ENCODE results near the gene CPSF2. TPM values are rescaled to one million over a fixed set of nuclear protein-coding genes. Genes with fewer than 3 reads are reported as not detected.
A peak's percentile ranks its signal among the peaks of the same experiment; 100 is the strongest.

CPSF2 gene
- 10 to 100 TPM in 1 of 2 donors, 1 to 10 TPM in 1; 5.5 to 12.5 TPM for polyA plus RNA-seq

DNA sequence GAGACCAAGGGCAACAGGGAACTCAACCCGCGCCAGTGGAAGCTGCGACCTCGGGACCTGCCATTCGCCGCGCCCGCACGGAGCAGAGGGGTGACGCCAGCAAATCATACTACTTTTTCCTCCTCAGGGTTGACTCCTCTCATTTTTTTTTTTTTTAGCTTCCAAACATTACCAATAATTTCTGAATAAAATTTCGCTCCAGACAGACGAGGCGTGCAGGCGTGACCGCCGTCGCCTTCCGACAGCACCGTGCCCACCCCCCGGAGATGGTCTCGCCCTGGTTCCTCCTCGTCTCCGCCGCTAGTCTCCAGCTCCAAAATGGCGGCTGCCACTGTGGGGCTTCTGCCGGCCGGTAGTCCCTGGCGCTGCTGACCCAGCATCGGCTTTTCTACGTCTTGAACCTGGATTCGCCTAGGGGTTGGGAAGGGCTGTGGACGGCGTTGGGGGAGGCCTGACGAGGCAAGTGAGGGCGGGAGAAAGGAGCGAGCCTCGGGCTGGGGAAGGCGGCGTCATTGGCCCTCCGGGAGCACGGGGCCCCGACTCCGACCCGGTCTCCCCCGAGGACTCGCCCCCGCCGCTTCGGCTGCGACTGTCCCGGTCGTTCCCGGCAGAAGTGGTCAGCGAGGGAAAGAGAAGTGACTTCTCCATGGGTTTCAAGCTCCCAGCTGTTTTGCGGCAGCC is at the start of gene CPSF2, which contains the start of gene NDUFB1:
Gene CPSF2 (plus strand): TSS at position 300 of the 681 bp plus-strand sequence. CDS start 9,016 bp downstream, outside the sequence.
Gene NDUFB1 (minus strand): TSS at position 37 of the 681 bp plus-strand sequence. CDS start 4,069 bp downstream, outside the sequence.
- WGBS, 2 donors: 0 to 1% methylated on average over 53 to 55 of the region's 55 CpGs
- H3K9me3 ChIP-seq (ENCODE audit: control insufficient read depth in 2 of 2, insufficient read depth in 1 of 2, low read depth in 1 of 2, low read length in 1 of 2): no peaks in the 10 kb centered on the region
- peaks cover 0 to 1% of the 10 kb centered on the region in 2 donors for H3K36me3 ChIP-seq (ENCODE audit: control insufficient read depth in 2 of 2, insufficient read depth in 2 of 2, low read length in 1 of 2)
- no peaks in the 10 kb centered on the region for H3K27me3 ChIP-seq (ENCODE audit: control insufficient read depth in 1 of 2, insufficient read depth in 2 of 2, low read length in 2 of 2)
- peaks cover 0 to 4% of the 10 kb centered on the region in 2 donors for H3K4me1 ChIP-seq (ENCODE audit: control insufficient read depth in 2 of 2, insufficient read depth in 2 of 2, low read length in 1 of 2)
- peak within 1 kb of the TSS; percentile 93 to 96 for H3K27ac ChIP-seq (ENCODE audit: low read depth in 2 of 2, low read length in 1 of 2)
- H3K4me3 ChIP-seq (ENCODE audit: low read depth in 1 of 2, low read length in 2 of 2): peak within 1 kb of the TSS; percentile 87 to 89

DNA sequence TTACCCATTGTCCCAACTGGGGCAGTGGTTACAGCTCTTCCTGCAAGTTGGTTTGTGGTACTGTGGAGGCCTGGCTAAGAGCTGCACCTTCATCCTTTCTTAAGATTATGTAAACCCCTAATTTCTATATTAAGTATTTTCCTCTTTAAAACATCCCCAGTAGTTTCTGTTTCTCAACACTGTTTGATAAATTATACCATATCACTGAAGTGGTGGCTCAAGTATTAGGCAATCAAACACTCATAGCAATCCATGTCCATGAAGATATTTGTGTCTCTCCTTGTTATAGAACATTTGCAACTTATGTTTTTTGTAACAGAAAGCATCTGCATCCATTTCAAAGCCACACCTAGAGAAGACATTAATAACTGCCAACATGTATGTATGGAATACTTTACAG is 47.2 kb upstream of the CPSF2 start:
- Histone ChIP-seq H3K4me1 (ENCODE audit: control insufficient read depth in 2 of 2, insufficient read depth in 2 of 2, low read length in 1 of 2) (no peaks in the 10 kb centered on the region), H3K27ac (ENCODE audit: low read depth in 2 of 2, low read length in 1 of 2) (no peak overlapping the region), H3K9me3 (ENCODE audit: control insufficient read depth in 2 of 2, insufficient read depth in 1 of 2, low read depth in 1 of 2, low read length in 1 of 2) (no peaks in the 10 kb centered on the region), H3K36me3 (ENCODE audit: control insufficient read depth in 2 of 2, insufficient read depth in 2 of 2, low read length in 1 of 2) (peaks cover 2 to 3% of the 10 kb centered on the region in 2 donors), H3K27me3 (ENCODE audit: control insufficient read depth in 1 of 2, insufficient read depth in 2 of 2, low read length in 2 of 2) (no peaks in the 10 kb centered on the region), H3K4me3 (ENCODE audit: low read depth in 1 of 2, low read length in 2 of 2) (no peak overlapping the region)

DNA sequence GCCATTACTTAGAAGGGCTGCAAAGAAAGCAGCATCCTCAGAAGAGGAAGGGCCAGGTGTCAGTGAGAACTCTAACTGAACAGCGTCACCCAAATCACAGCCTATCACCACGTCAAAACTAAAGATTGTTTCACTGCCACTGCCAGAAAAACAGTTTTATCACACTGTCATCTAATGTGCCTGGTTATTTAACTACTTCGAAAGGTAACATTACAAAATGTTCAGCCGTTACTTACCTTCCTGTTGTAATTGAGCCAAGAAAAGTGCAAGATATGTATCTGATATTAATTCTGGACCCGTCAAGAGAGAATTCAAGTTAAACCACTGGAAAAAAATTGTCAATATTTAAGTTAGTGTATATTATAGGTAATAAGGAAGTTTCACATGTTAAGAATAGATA is 33.3 kb upstream of the CPSF2 start:
- H3K4me1 ChIP-seq (ENCODE audit: control insufficient read depth in 2 of 2, insufficient read depth in 2 of 2, low read length in 1 of 2): no peaks in the 10 kb centered on the region
- H3K4me3 ChIP-seq (ENCODE audit: low read depth in 1 of 2, low read length in 2 of 2): no peak overlapping the region
- H3K36me3 ChIP-seq (ENCODE audit: control insufficient read depth in 2 of 2, insufficient read depth in 2 of 2, low read length in 1 of 2): peaks cover 4 to 5% of the 10 kb centered on the region in 2 donors
- 93 to 94% methylated on average over 5 of the region's 5 CpGs for WGBS, 2 donors
- no peak overlapping the region for H3K27ac ChIP-seq (ENCODE audit: low read depth in 2 of 2, low read length in 1 of 2)
- H3K9me3 ChIP-seq (ENCODE audit: control insufficient read depth in 2 of 2, insufficient read depth in 1 of 2, low read depth in 1 of 2, low read length in 1 of 2): no peaks in the 10 kb centered on the region
- H3K27me3 ChIP-seq (ENCODE audit: control insufficient read depth in 1 of 2, insufficient read depth in 2 of 2, low read length in 2 of 2): no peaks in the 10 kb centered on the region

GRCh38 chr14:92093320-92093719 is 28.4 kb upstream of the CPSF2 start:
- no peaks in the 10 kb centered on the region for H3K9me3 ChIP-seq (ENCODE audit: control insufficient read depth in 2 of 2, insufficient read depth in 1 of 2, low read depth in 1 of 2, low read length in 1 of 2)
- H3K4me3 ChIP-seq (ENCODE audit: low read depth in 1 of 2, low read length in 2 of 2): no peak overlapping the region
- no peaks in the 10 kb centered on the region for H3K4me1 ChIP-seq (ENCODE audit: control insufficient read depth in 2 of 2, insufficient read depth in 2 of 2, low read length in 1 of 2)
- H3K27me3 ChIP-seq (ENCODE audit: control insufficient read depth in 1 of 2, insufficient read depth in 2 of 2, low read length in 2 of 2): no peaks in the 10 kb centered on the region
- 41 to 54% methylated on average over 1 of the region's 1 CpG for WGBS, 2 donors
- H3K27ac ChIP-seq (ENCODE audit: low read depth in 2 of 2, low read length in 1 of 2): no peak overlapping the region
- peaks cover 0 to 5% of the 10 kb centered on the region in 2 donors for H3K36me3 ChIP-seq (ENCODE audit: control insufficient read depth in 2 of 2, insufficient read depth in 2 of 2, low read length in 1 of 2)

DNA sequence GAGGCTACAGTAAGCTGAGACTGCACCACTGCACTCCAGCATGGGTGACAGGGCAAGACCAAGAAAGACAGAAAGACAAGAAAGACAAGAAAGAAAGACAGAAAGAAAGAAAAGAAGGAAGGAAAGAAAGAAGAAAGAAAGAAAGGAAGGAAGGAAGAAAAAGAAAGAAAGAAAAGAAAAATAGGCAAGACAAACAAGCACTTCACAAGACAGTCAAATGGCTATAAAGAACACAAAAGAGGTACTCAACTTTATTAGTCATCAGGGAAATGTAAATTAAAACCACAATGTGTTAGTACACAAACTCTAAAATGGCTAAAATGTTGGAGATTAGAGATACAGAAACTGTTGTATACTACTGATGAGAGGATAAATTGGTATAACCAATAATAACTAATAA is 22.0 kb upstream of the CPSF2 start:
- H3K27me3 ChIP-seq (ENCODE audit: control insufficient read depth in 1 of 2, insufficient read depth in 2 of 2, low read length in 2 of 2): no peaks in the 10 kb centered on the region
- no peak overlapping the region for H3K4me3 ChIP-seq (ENCODE audit: low read depth in 1 of 2, low read length in 2 of 2)
- H3K4me1 ChIP-seq (ENCODE audit: control insufficient read depth in 2 of 2, insufficient read depth in 2 of 2, low read length in 1 of 2): no peaks in the 10 kb centered on the region
- H3K36me3 ChIP-seq (ENCODE audit: control insufficient read depth in 2 of 2, insufficient read depth in 2 of 2, low read length in 1 of 2): peaks cover 0 to 2% of the 10 kb centered on the region in 2 donors
- no peak overlapping the region for H3K27ac ChIP-seq (ENCODE audit: low read depth in 2 of 2, low read length in 1 of 2)
- no peaks in the 10 kb centered on the region for H3K9me3 ChIP-seq (ENCODE audit: control insufficient read depth in 2 of 2, insufficient read depth in 1 of 2, low read depth in 1 of 2, low read length in 1 of 2)

DNA sequence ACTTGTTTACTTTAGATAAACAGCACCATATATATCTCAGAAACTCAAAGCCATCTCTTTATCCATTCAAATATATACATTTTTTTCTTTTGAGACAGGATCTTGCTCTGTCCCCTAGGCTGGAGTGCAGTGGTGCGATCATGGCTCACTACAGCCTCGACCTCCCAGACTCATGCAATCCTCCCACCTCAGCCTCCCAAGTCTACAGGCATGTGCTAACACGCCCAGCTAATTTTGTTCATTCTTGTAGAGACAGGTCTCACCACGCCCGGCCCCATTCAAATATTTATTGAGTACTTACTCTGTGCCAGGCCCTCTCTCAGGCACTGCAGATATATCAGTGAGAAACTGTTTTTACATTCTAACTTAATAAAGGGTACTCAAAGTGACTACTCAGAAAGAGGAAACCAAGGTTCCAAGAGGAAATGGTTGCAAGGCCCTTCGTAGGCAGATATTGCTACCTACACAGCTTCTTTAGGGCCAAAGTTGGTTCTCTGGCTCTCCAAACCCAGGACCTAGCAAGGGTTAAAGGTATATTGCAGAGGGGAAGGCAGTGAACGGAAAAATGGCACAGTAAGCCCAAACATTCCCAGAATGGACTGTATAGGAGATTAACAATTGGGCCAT is 18.3 kb upstream of the CPSF2 start:
- no peak overlapping the region for H3K4me3 ChIP-seq (ENCODE audit: low read depth in 1 of 2, low read length in 2 of 2)
- H3K27ac ChIP-seq (ENCODE audit: low read depth in 2 of 2, low read length in 1 of 2): no peak overlapping the region
- H3K4me1 ChIP-seq (ENCODE audit: control insufficient read depth in 2 of 2, insufficient read depth in 2 of 2, low read length in 1 of 2): peaks cover 0 to 3% of the 10 kb centered on the region in 2 donors
- no peaks in the 10 kb centered on the region for H3K9me3 ChIP-seq (ENCODE audit: control insufficient read depth in 2 of 2, insufficient read depth in 1 of 2, low read depth in 1 of 2, low read length in 1 of 2)
- no peaks in the 10 kb centered on the region for H3K27me3 ChIP-seq (ENCODE audit: control insufficient read depth in 1 of 2, insufficient read depth in 2 of 2, low read length in 2 of 2)
- 86 to 87% methylated on average over 7 of the region's 7 CpGs for WGBS, 2 donors
- H3K36me3 ChIP-seq (ENCODE audit: control insufficient read depth in 2 of 2, insufficient read depth in 2 of 2, low read length in 1 of 2): peaks cover 0 to 2% of the 10 kb centered on the region in 2 donors

GRCh38 chr14:92105073-92105892 is 16.5 kb upstream of the CPSF2 start:
- Histone ChIP-seq H3K36me3 (ENCODE audit: control insufficient read depth in 2 of 2, insufficient read depth in 2 of 2, low read length in 1 of 2) (no peaks in the 10 kb centered on the region), H3K27me3 (ENCODE audit: control insufficient read depth in 1 of 2, insufficient read depth in 2 of 2, low read length in 2 of 2) (no peaks in the 10 kb centered on the region), H3K27ac (ENCODE audit: low read depth in 2 of 2, low read length in 1 of 2) (peak overlapping the region; percentile 92 to 96), H3K4me1 (ENCODE audit: control insufficient read depth in 2 of 2, insufficient read depth in 2 of 2, low read length in 1 of 2) (peaks cover 0 to 3% of the 10 kb centered on the region in 2 donors), H3K4me3 (ENCODE audit: low read depth in 1 of 2, low read length in 2 of 2) (peak overlapping the region; percentile 84 to 86), H3K9me3 (ENCODE audit: control insufficient read depth in 2 of 2, insufficient read depth in 1 of 2, low read depth in 1 of 2, low read length in 1 of 2) (no peaks in the 10 kb centered on the region)
- WGBS, 2 donors: 49 to 55% methylated on average over 16 of the region's 16 CpGs

- Histone ChIP-seq H3K27me3 (ENCODE audit: control insufficient read depth in 1 of 2, insufficient read depth in 2 of 2, low read length in 2 of 2) (no peaks in the 10 kb centered on the region), H3K4me1 (ENCODE audit: control insufficient read depth in 2 of 2, insufficient read depth in 2 of 2, low read length in 1 of 2) (peaks cover 0 to 3% of the 10 kb centered on the region in 2 donors)
- WGBS, 2 donors: 0 to 1% methylated on average over 10 of the region's 10 CpGs
Measured at GRCh38 chr14:92105893-92106142, 16.0 kb upstream of the CPSF2 start.

DNA sequence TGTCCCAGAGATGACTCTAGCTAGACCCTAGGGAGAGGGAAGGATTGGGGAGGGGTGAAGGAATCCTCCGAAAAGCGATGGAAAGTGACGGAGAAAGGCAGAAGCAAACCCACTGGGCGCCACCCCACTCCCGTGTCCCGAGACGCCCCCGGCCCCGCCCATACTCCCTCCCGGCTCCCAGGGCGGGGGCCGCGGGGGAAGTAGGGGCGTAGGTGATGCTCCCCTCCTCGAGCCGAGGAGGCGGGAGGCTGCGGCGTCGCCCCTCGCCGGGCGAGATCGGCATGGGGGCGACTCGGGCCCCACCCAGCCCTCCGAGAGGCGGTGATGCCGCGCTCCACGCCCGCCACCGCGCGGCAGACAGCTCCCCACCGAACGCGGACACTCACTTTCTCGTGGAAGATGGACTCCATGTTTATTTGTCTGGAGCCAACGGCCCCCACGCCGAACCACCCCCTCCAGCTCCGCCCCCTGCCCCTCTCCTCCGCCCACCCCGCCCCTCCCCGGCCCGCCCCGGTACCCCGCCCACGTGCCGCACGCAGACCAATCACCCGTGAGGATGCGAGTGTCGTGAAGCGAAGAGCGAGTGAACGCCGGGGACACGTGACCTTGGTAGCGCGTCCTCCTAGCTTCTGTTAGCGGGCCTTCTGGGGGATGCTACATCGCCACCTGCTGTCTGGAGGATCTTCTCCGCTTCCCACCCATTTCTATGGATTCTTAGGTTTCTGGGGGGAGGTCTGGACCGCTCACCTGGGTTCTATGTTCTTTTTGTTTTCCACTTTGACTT is 15.4 kb upstream of the CPSF2 start, which contains the start of gene ATXN3:
Gene ATXN3 (minus strand): TSS at position 440 of the 784 bp plus-strand sequence. CDS start 30 bp downstream, at position 410.
- Histone ChIP-seq H3K4me3 (ENCODE audit: low read depth in 1 of 2, low read length in 2 of 2) (peak within 1 kb of the TSS; percentile 84 to 86), H3K4me1 (ENCODE audit: control insufficient read depth in 2 of 2, insufficient read depth in 2 of 2, low read length in 1 of 2) (peaks cover 0 to 3% of the 10 kb centered on the region in 2 donors), H3K36me3 (ENCODE audit: control insufficient read depth in 2 of 2, insufficient read depth in 2 of 2, low read length in 1 of 2) (no peaks in the 10 kb centered on the region), H3K9me3 (ENCODE audit: control insufficient read depth in 2 of 2, insufficient read depth in 1 of 2, low read depth in 1 of 2, low read length in 1 of 2) (no peaks in the 10 kb centered on the region), H3K27me3 (ENCODE audit: control insufficient read depth in 1 of 2, insufficient read depth in 2 of 2, low read length in 2 of 2) (no peaks in the 10 kb centered on the region), H3K27ac (ENCODE audit: low read depth in 2 of 2, low read length in 1 of 2) (peak within 1 kb of the TSS; percentile 92 to 96)
- 0% methylated on average over 21 to 66 of the region's 66 CpGs for WGBS, 2 donors

More at GRCh38 chr14:92105893-92106142, 16.0 kb upstream of the CPSF2 start:
- Histone ChIP-seq H3K36me3 (ENCODE audit: control insufficient read depth in 2 of 2, insufficient read depth in 2 of 2, low read length in 1 of 2) (no peaks in the 10 kb centered on the region), H3K27ac (ENCODE audit: low read depth in 2 of 2, low read length in 1 of 2) (peak overlapping the region; percentile 92 to 96), H3K9me3 (ENCODE audit: control insufficient read depth in 2 of 2, insufficient read depth in 1 of 2, low read depth in 1 of 2, low read length in 1 of 2) (no peaks in the 10 kb centered on the region), H3K4me3 (ENCODE audit: low read depth in 1 of 2, low read length in 2 of 2) (peak overlapping the region; percentile 84 to 86)

Measured in esophagus (tissue), 2 donors.